Caco-2 (cell line): ENCODE results near the gene SLX9. TPM values are rescaled to one million over a fixed set of nuclear protein-coding genes. Genes with fewer than 3 reads are reported as not detected.

Source experiments
- BruUV-seq: library from RNA; stranded (reverse); fragments of 400-500 nt; replicated peaks from 2 replicates; lab custom pipeline; 2021; lab: Mats Ljungman, UMichigan
- CTCF ChIA-PET: fragments of 300-600 bp; sonication (Branson Sonifier 250); formaldehyde crosslinking; loops from one replicate; lab custom pipeline; 2022; ENCODE audit warnings: antibody characterized with exemption; lab: Charles Lee
- POLR2A ChIA-PET: fragments of 300-600 bp; sonication (Branson Sonifier 250); formaldehyde crosslinking; loops from one replicate; lab custom pipeline; 2022; ENCODE audit warnings: antibody characterized with exemption; lab: Charles Lee
- DNase-seq, 2 experiments: peaks; one replicate each; pipeline versions ENCODE4 v3.0.0 to v3.0.0-alpha.2; 2020 to 2022
- H3K27me3 ChIP-seq: replicated peaks from 2 replicates; pipeline ENCODE4 v1.6.0; 2011; ENCODE audit warnings: low read length; ENCODE audit not compliant: control insufficient read depth, insufficient read depth
- H3K36me3 ChIP-seq: 2 replicates; pipeline ENCODE4 v1.5.1; 2011; ENCODE audit warnings: low read length; ENCODE audit not compliant: control insufficient read depth, insufficient read depth
- H3K4me1 ChIP-seq: fragments of 250-450 bp; sonication (Bioruptor Pico); 2 replicates; pipeline ENCODE4 v1.5.1; 2020; ENCODE audit warnings: mild to moderate bottlenecking
- H3K4me3 ChIP-seq: 2 replicates; pipeline ENCODE4 v1.5.1; 2011; ENCODE audit warnings: low read depth, mild to moderate bottlenecking, control low read depth, low read length
- H3K9me3 ChIP-seq: fragments of 250-450 bp; sonication (Bioruptor Pico); 2 replicates; pipeline ENCODE4 v1.5.1; 2020; ENCODE audit warnings: mild to moderate bottlenecking, moderate library complexity
- H3K27ac Mint-ChIP-seq: one replicate; pipeline ENCODE4 v1.8.0; 2022; ENCODE audit warnings: mixed read lengths; ENCODE audit not compliant: unreplicated experiment
- H3K27me3 Mint-ChIP-seq: one replicate; pipeline ENCODE4 v1.8.0; 2022; ENCODE audit warnings: mixed read lengths; ENCODE audit not compliant: insufficient read depth, unreplicated experiment
- H3K36me3 Mint-ChIP-seq: one replicate; pipeline ENCODE4 v1.8.0; 2022; ENCODE audit warnings: mild to moderate bottlenecking, mixed read lengths; ENCODE audit not compliant: insufficient read depth, unreplicated experiment
- H3K4me1 Mint-ChIP-seq: one replicate; pipeline ENCODE4 v1.8.0; 2022; ENCODE audit warnings: low read depth, mixed read lengths; ENCODE audit not compliant: unreplicated experiment
- H3K4me3 Mint-ChIP-seq: one replicate; pipeline ENCODE4 v1.8.0; 2022; ENCODE audit warnings: mild to moderate bottlenecking, moderate library complexity, mixed read lengths; ENCODE audit not compliant: unreplicated experiment
- H3K9me3 Mint-ChIP-seq: one replicate; pipeline ENCODE4 v1.8.0; 2022; ENCODE audit warnings: mixed read lengths; ENCODE audit not compliant: unreplicated experiment
- CTCF ChIP-seq, 2 experiments: fragments of 200-600 bp in 1 of 2; IDR thresholded peaks; 1 replicate in 1 of 2; 2 replicates in 1 of 2; pipeline versions ENCODE4 v1.5.1 to v1.8.0; 2011 to 2022; ENCODE audit warnings: antibody characterized with exemption in 1 of 2, control low read depth in 1 of 2, inconsistent platforms in 1 of 2, low read depth in 1 of 2, low read length in 1 of 2, mild to moderate bottlenecking in 1 of 2, moderate library complexity in 1 of 2; ENCODE audit not compliant: insufficient read depth in 1 of 2, severe bottlenecking in 1 of 2, unreplicated experiment in 1 of 2
- intact Hi-C: fragments of 100-400 bp; cut with micrococcal nuclease; formaldehyde crosslinking; loops from one replicate; pipeline ENCODE4 v1.10.0; 2022; ENCODE audit not compliant: unreplicated experiment
- total RNA-seq: library from RNA; stranded (reverse); gene quantifications from 2 replicates; pipeline ENCODE4 v1.2.3, GENCODE V29; 2022

Gene SLX9
- total RNA-seq, 1 experiment from 2014 or later = 62.1 TPM

- H3K27me3 Mint-ChIP-seq = no peaks in the 10 kb centered on the region
These were observed 4.9 kb upstream of the SLX9 start for GRCh38 chr21:44934797-44935532.

GRCh38 chr21:44935533-44935927, 4.3 kb upstream of the SLX9 start:
- H3K27me3 ChIP-seq = no peaks in the 10 kb centered on the region
- CTCF ChIA-PET = no interaction called here

More at GRCh38 chr21:44934797-44935532, 4.9 kb upstream of the SLX9 start:
- CTCF ChIA-PET = interaction anchor here (1.0 kb wide), 1 partner anchor 142 kb away, joined by 3 read pairs; no protein-coding TSS in a partner anchor
- no TSS peak for BruUV-seq
- DNase-seq = no peak
- POLR2A ChIA-PET = no interaction called here
- Mint-ChIP-seq H3K4me1 (no peaks in the 10 kb centered on the region), H3K27ac (no peak overlapping the region), H3K9me3 (no peaks in the 10 kb centered on the region), H3K4me3 (no peak overlapping the region), H3K36me3 (no peaks in the 10 kb centered on the region)
- Histone ChIP-seq H3K4me1 (peaks cover 16% of the 10 kb centered on the region), H3K27me3 (no peaks in the 10 kb centered on the region), H3K9me3 (no peaks in the 10 kb centered on the region), H3K36me3 (no peaks in the 10 kb centered on the region), H3K4me3 (no peak overlapping the region)
- intact Hi-C loops = no loop called here
- no peak for TF ChIP-seq CTCF (IDR thresholded peaks at IDR 0.05; ENCODE audit: insufficient read depth in 1 of 2, low read depth in 1 of 2, low read length in 1 of 2, severe bottlenecking in 1 of 2, unreplicated experiment in 1 of 2)

More at GRCh38 chr21:44935533-44935927, 4.3 kb upstream of the SLX9 start:
- DNase-seq = no peak
- H3K4me3 ChIP-seq = no peak overlapping the region
- Mint-ChIP-seq H3K4me1 (no peaks in the 10 kb centered on the region), H3K36me3 (no peaks in the 10 kb centered on the region), H3K27ac (no peak overlapping the region), H3K27me3 (no peaks in the 10 kb centered on the region), H3K4me3 (no peak overlapping the region), H3K9me3 (no peaks in the 10 kb centered on the region)
- no TSS peak for BruUV-seq
- H3K36me3 ChIP-seq = no peaks in the 10 kb centered on the region
- intact Hi-C loops = no loop called here
- TF ChIP-seq CTCF (IDR thresholded peaks at IDR 0.05; ENCODE audit: insufficient read depth in 1 of 2, low read depth in 1 of 2, low read length in 1 of 2, severe bottlenecking in 1 of 2, unreplicated experiment in 1 of 2) = no peak
- no peaks in the 10 kb centered on the region for H3K9me3 ChIP-seq
- H3K4me1 ChIP-seq = peaks cover 16% of the 10 kb centered on the region
- POLR2A ChIA-PET = no interaction called here
